Activated CD8-positive, alpha-beta memory T cell treated with anti-CD3 and anti-CD28 coated beads for 48 hours (primary cell): ENCODE data around the gene SOX9.
"Not testable (repeated sequence)": the region's sequence is repeated elsewhere in the genome, so short reads cannot be mapped to it uniquely, and the experiment has no call there.

ENCODE experiments used
- DNase-seq, 3 experiments: peaks; one replicate each; pipeline ENCODE4 v3.0.0-alpha.2; 2020; ENCODE audit warnings: low read depth in 2 of 3, low spot score in 2 of 3

Gene SOX9

DNA sequence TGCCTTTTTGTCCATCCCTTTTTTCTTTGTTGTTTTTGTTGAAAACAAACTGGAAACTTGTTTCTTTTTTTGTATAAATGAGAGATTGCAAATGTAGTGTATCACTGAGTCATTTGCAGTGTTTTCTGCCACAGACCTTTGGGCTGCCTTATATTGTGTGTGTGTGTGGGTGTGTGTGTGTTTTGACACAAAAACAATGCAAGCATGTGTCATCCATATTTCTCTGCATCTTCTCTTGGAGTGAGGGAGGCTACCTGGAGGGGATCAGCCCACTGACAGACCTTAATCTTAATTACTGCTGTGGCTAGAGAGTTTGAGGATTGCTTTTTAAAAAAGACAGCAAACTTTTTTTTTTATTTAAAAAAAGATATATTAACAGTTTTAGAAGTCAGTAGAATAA, 4.9 kb downstream of the SOX9 start:
- DNase-seq, result no peak

DNA sequence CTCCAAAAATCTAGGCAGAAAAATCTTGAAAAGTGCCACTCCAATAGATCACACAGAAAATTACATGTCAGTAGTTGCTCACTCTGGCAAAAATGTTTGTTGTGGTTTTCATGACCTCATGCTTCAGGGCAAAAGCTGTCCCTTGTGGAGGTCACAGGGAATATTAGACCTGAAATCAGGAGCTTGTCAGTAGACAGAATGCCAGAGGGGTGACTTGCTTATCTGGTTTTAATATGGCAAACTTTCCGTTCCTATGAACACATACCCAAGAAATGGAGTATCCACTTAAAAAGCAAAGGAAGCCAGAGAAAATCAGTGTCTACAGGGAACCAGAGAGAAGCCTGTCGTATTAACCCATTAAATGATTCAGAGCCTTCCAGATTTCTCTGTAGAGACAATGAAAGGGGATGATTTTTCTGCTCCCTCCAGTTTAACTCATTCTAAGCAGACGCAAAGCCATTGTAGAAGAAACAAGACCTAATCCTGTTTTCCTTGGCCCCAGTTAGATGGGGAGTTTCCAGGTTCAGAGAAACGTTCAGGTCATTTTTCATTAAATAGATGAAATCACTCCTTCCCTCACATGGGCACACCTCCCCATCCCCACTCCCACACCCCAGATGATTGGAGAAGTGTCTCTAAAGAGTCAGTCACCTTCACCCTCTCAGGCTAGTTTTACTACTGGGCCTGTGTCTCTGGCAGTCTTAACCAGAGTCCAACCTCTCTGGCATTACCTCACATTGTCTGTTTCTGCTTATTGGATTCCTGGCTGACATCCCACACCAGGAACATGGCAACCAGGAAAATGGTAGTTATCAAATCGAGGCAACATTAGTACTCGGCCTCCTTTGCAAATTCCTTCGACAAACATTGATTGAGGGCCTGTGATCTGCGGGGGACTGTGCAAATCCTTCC, 6.0 kb downstream of the SOX9 start:
- DNase-seq, result no peak

- DNase-seq, result no peak
Measured at GRCh38 chr17:72128039-72128438, 7.2 kb downstream of the SOX9 start.

GRCh38 chr17:72134608-72135394, 14.0 kb downstream of the SOX9 start:
- no peak for DNase-seq

DNA sequence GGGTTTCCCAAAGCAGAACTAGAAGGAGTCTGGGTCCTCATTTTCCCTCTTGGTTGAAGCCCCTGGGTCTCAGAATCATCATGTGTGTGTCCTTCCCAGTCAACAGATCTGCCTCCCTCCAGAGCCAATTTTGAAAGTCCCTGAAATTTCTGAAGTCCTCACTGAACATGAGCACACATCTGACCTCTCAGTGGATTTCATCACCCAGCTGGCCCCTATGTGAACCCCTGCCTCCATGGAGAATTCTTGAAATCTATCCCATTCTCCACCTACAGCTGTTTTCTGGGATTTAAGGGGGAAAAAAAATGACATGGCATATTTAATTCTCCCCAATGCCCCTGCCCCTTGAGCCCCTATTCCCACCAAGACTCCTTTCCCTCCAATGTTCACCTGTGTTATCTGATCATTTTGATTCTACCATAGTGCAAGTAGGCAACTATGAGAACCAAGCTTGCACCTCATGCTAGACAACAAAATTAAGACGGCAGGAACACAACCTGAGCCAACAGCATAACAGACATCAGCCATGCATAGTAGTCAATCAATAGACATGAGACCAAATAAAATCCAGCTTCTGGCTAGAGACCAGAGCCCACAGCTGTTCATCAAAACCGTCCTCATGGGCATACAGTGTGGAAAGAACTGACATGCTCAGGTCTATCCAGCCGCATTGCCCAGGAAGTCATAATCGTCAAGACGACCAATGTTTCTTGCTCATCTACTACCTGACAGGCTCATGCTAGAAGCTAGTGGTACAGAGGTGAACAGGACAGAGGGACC, 14.9 kb downstream of the SOX9 start:
- DNase-seq, result no peak

DNA sequence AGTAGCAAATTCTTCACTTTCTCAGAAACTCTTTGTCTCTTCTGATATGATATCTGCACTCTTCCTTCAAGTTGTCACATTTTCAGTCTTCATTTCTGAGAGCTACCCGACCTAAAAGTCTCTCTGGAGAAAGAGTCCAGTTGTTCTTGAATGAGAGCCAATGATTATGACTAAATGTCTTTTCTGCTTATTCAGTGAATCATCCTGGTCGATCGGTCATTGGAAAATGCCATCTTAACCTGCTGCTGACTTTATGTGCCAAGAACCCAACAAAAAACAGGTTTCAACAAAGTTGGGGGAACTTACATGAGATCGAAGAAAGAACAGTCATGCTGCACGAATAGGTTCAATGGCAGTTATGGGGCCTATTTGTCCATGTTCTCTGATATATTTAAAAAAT, 15.9 kb downstream of the SOX9 start:
- DNase-seq, result no peak

DNA sequence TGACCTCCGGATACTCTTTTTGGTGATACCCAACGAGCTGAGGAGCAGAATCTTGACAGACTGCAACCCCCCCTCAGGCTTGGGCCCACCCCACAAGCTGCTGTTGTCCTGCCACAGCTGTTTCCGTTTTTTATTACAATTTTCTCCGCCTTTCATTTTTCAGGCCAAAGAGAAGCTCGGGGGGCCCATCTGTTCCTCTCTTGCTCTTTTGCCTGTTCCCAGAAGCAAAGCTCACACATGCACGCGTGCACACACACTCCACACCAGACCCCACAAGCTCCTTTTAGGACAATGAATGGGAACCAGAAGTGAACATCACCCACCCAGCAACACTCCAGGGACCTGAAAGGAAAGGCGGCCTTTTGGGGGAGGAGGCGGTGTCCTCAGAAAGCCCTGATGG, 16.3 kb downstream of the SOX9 start:
- DNase-seq, result no peak

GRCh38 chr17:72139212-72139611, 18.4 kb downstream of the SOX9 start:
- no peak for DNase-seq

GRCh38 chr17:72141336-72141735, 20.5 kb downstream of the SOX9 start:
- DNase-seq, result no peak

DNA sequence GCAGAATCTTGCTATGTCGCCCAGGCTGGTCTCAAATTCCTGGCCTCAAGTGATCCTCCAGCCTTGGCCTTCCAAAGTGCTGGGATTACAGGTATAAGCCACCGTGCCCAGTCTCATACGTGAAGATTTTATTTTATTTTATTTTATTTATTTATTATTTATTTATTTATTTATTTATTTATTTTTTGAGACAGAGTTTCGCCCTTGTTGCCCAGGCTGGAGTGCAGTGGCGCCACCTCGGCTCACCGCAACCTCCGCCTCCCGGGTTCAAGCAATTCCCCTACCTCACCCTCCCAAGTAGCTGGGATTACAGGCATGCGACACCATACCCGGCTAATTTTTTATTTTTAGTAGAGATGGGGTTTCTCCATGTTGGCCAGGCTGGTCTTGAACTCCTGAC, 21.3 kb downstream of the SOX9 start:
- DNase-seq, result not testable (repeated sequence)

- DNase-seq, result no peak
Measured at GRCh38 chr17:72142614-72143013, 21.8 kb downstream of the SOX9 start.

DNA sequence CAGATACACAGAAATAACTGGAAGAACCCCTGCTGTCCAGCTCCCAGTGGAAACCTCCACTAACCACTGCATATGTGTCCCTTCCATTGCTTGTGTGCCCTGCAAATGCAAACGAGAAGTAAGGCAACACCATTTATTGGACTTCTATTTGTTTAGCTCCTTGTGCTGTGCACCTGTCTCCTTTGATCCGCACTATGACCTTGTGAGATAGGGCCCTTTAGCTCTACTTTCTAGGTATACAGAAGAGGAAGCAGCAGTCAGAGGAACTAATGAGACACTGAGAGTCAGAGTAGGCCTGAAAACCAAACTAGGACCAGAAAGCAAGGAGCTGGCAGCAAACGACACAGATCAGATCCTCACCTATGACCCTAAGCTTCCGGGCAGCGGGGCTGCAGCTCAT, 22.4 kb downstream of the SOX9 start:
- no peak for DNase-seq

DNA sequence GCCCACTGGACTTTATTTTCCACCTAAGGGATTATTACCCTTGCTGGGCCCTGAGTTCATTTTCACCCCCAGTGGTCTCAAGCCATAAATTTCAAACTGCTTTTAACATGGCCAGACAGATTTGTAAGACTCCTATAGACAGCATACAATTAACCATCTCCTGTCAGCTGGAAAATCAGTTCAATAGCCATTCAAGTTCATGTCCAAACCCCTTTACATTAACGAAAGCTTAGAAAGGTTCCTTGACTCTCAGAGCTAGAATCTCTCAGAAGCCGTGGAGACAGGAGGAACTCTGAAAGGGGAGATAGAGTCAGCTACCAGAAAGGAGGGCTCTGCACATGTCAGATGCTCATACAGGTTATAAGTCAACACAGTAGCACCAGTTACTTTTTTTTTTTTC, 23.3 kb downstream of the SOX9 start:
- no peak for DNase-seq

- no peak for DNase-seq
Measured at GRCh38 chr17:72145562-72145961, 24.7 kb downstream of the SOX9 start.

- no peak for DNase-seq
Measured at GRCh38 chr17:72145962-72146361, 25.1 kb downstream of the SOX9 start.

GRCh38 chr17:72146371-72146770, 25.6 kb downstream of the SOX9 start:
- DNase-seq, result no peak

- no peak for DNase-seq
Measured at GRCh38 chr17:72150632-72151460, 30.0 kb downstream of the SOX9 start.

GRCh38 chr17:72151565-72152386, 31.0 kb downstream of the SOX9 start:
- no peak for DNase-seq

- DNase-seq, result no peak
Measured at GRCh38 chr17:72152387-72152929, 31.6 kb downstream of the SOX9 start.
